ENCODE results near the gene ZC3H7A. TPM values are rescaled to one million over a fixed set of nuclear protein-coding genes. Genes with fewer than 3 reads are reported as not detected.

The ZC3H7A gene
- total and polyA plus RNA-seq, 2 of the 13 experiments (the other 11 are each of a cell fraction or from before 2014, with no cell fraction given): 29.2 to 36.8 TPM

GRCh38 chr16:11796227-11797165 lies 562 bp downstream of the ZC3H7A start (continued):
- TF ChIP-seq NFIC (IDR thresholded peaks at IDR 0.05; ENCODE audit: low read length) (no peak), ZNF660 (CRISPR knock-in tag; IDR thresholded peaks at IDR 0.05; ENCODE audit: borderline replicate concordance, low read depth) (peak; percentile 89; the same call in 1 of the 2 replicates), AGO2 (optimal IDR thresholded peaks at IDR 0.05; ENCODE audit: low read depth, low read length) (peak; percentile 93), ZNF143 (CRISPR knock-in tag; IDR thresholded peaks at IDR 0.05) (0 out of 2 replicates have a peak, but pooled peaks have one; percentile 35), CAMTA2 (CRISPR knock-in tag; IDR thresholded peaks at IDR 0.05; ENCODE audit: borderline replicate concordance) (peak; percentile 61; the same call in 1 of the 2 replicates), TAF15 (IDR thresholded peaks at IDR 0.05; ENCODE audit: low read depth, low read length, poor library complexity, severe bottlenecking) (peak; percentile 99), ZFY (CRISPR knock-in tag; IDR thresholded peaks at IDR 0.05) (peak; percentile 91), GATAD2A (CRISPR knock-in tag; IDR thresholded peaks at IDR 0.05) (peak; percentile 44; the same call in 1 of the 2 replicates), ZNF12 (CRISPR knock-in tag; IDR thresholded peaks at IDR 0.05) (no peak), ZNF652 (CRISPR knock-in tag; IDR thresholded peaks at IDR 0.05; ENCODE audit: borderline replicate concordance, low read depth) (0 out of 2 replicates have a peak, but pooled peaks have one; percentile 25), ZNF615 (CRISPR knock-in tag; IDR thresholded peaks at IDR 0.05; ENCODE audit: borderline replicate concordance) (peak; percentile 80), KLF11 (CRISPR knock-in tag; IDR thresholded peaks at IDR 0.05) (peak; percentile 57; the same call in 1 of the 2 replicates), ZXDC (CRISPR knock-in tag; IDR thresholded peaks at IDR 0.05) (peak; percentile 35; the same call in 1 of the 2 replicates), TBL1XR1 (IDR thresholded peaks at IDR 0.05; ENCODE audit: borderline replicate concordance, low read length, partially characterized antibody) (no peak), ZNF598 (CRISPR knock-in tag; IDR thresholded peaks at IDR 0.05; ENCODE audit: borderline replicate concordance) (peak; percentile 74; the same call in 1 of the 2 replicates), ZNF407 (CRISPR knock-in tag; IDR thresholded peaks at IDR 0.05; ENCODE audit: not compliant biosample characterization) (peak; percentile 74), DMAP1 (CRISPR knock-in tag; IDR thresholded peaks at IDR 0.05) (peak; percentile 67; the same call in 1 of the 2 replicates), ZNF331 (CRISPR knock-in tag; IDR thresholded peaks at IDR 0.05) (peak; percentile 48; the same call in 1 of the 2 replicates), ONECUT2 (CRISPR knock-in tag; IDR thresholded peaks at IDR 0.05) (no peak)

Measured in HepG2 (cell line).